CD4-positive, alpha-beta memory T cell (primary cell): ENCODE measurements around the gene CELF6. TPM values are rescaled to one million over a fixed set of nuclear protein-coding genes. Genes with fewer than 3 reads are reported as not detected.

Source experiments
- CTCF ChIA-PET: fragments of 350-600 bp; sonication (Branson Sonifier 250); formaldehyde crosslinking; loops from one replicate; lab custom pipeline; 2021; ENCODE audit warnings: inconsistent platforms; ENCODE audit not compliant: partially characterized antibody; lab: Charles Lee
- POLR2A ChIA-PET: fragments of 350-600 bp; sonication (Branson Sonifier 250); formaldehyde crosslinking; loops from one replicate; lab custom pipeline; 2021; ENCODE audit not compliant: partially characterized antibody; lab: Charles Lee
- DNase-seq, 5 donors: peaks; one replicate each; pipeline versions ENCODE4 v3.0.0 to v3.0.0-alpha.2; 2020 to 2022; ENCODE audit warnings: mixed read lengths in 1 of 5
- H3K27ac ChIP-seq: one replicate; pipeline ENCODE4 v1.7.0; 2013; ENCODE audit warnings: low read depth, low read length
- H3K27me3 ChIP-seq: 2 replicates; pipeline ENCODE4 v1.7.0; 2013; ENCODE audit warnings: mild to moderate bottlenecking, low read length, moderate library complexity; ENCODE audit not compliant: insufficient read depth
- H3K36me3 ChIP-seq: 2 replicates; pipeline ENCODE4 v1.7.0; 2013; ENCODE audit warnings: mild to moderate bottlenecking, low read length, moderate library complexity; ENCODE audit not compliant: insufficient read depth
- H3K4me1 ChIP-seq: 2 replicates; pipeline ENCODE4 v1.7.0; 2013; ENCODE audit warnings: mild to moderate bottlenecking, low read length, moderate library complexity; ENCODE audit not compliant: insufficient read depth
- H3K4me3 ChIP-seq, 2 donors: one replicate each; pipeline ENCODE4 v1.7.0; 2013; ENCODE audit warnings: low read length in 2 of 2, mild to moderate bottlenecking in 1 of 2
- H3K9me3 ChIP-seq, 2 donors: one replicate each; pipeline ENCODE4 v1.7.0; 2013; ENCODE audit warnings: low read length in 2 of 2, control low read depth in 1 of 2; ENCODE audit not compliant: control insufficient read depth in 1 of 2
- H3K27ac Mint-ChIP-seq, 7 donors: one replicate each; pipeline ENCODE4 v1.8.0; 2020 to 2021; ENCODE audit warnings: mixed read lengths in 7 of 7, mild to moderate bottlenecking in 6 of 7, inconsistent platforms in 3 of 7, moderate library complexity in 3 of 7
- H3K27me3 Mint-ChIP-seq, 2 donors: one replicate each; pipeline ENCODE4 v1.8.0; 2020 to 2021; ENCODE audit warnings: mixed read lengths in 2 of 2
- H3K36me3 Mint-ChIP-seq, 2 donors: one replicate each; pipeline ENCODE4 v1.8.0; 2020 to 2021; ENCODE audit warnings: mixed read lengths in 2 of 2, inconsistent platforms in 1 of 2, mild to moderate bottlenecking in 1 of 2
- H3K4me1 Mint-ChIP-seq, 4 donors: one replicate each; pipeline ENCODE4 v1.8.0; 2020 to 2021; ENCODE audit warnings: mixed read lengths in 4 of 4, mild to moderate bottlenecking in 1 of 4
- H3K4me3 Mint-ChIP-seq, 8 donors: one replicate each; pipeline ENCODE4 v1.8.0; 2020 to 2021; ENCODE audit warnings: mixed read lengths in 8 of 8, mild to moderate bottlenecking in 7 of 8, moderate library complexity in 6 of 8, inconsistent platforms in 3 of 8
- H3K9me3 Mint-ChIP-seq, 8 donors: one replicate each; pipeline ENCODE4 v1.8.0; 2020 to 2021; ENCODE audit warnings: mixed read lengths in 8 of 8, mild to moderate bottlenecking in 5 of 8, inconsistent platforms in 3 of 8, moderate library complexity in 1 of 8
- intact Hi-C: fragments of 100-400 bp; cut with micrococcal nuclease; formaldehyde crosslinking; loops from one replicate; pipeline ENCODE4 v1.15.1; 2023
- polyA plus RNA-seq, 2 donors: library from polyadenylated mRNA; unstranded; fragments of 300-500 nt; fragmentation: Illumina TruSeq; gene quantifications; one replicate each; pipeline ENCODE4 v1.2.3, GENCODE V29; 2021
- total RNA-seq, 2 experiments: library from RNA; stranded (reverse); gene quantifications; one replicate each; pipeline ENCODE4 v1.2.3, GENCODE V29; 2021

Gene CELF6
- total RNA-seq (1 to 10 TPM; 2.6 to 4.9 TPM), polyA plus RNA-seq (not detected)

DNA sequence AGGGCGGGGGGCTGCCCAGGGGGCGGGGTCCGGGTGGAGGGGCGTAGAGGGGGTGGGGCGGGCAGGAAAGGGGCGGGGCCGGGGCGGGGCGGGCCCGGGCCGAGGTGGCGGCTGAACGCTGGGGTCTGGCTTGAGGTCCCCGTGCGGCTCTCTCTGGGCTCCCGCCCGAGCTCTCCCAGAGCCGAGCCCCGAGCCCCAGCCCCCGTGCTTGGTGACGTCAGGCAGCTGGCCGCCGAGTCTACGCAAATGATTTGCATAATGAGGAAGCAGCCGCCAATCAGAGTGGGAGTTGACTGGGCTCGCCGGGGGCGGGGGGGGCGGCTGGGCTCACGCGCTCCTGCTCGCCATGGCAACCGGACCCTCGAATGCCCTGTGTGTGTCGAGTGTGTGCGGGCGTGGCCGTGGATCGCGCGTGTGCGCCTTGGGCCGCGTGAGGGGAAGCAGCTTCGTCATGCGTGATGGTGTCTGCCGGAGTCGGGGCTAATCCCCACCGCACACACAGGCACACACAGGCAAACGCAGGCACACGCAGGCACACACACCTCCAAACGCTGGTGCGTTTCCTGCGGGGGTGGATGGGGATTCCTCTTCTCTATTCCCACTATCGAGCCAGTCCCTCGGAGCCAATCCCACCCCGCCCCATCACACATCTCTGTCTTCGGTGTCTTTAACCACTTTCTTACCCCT, at the start of gene CELF6:
Gene CELF6 (minus strand): TSS at position 173 of the 687 bp plus-strand sequence. CDS start 283 bp downstream, outside the sequence.
- H3K36me3 ChIP-seq: no peaks in the 10 kb centered on the region
- Mint-ChIP-seq H3K4me1 (peaks cover 21 to 32% (median 25%) of the 10 kb centered on the region in 4 donors), H3K27me3 (no peaks in the 10 kb centered on the region), H3K36me3 (peaks cover 10 to 12% of the 10 kb centered on the region in 2 donors), H3K27ac (peak within 1 kb of the TSS; percentile 90 to 97 (median 92)), H3K9me3 (peaks cover 0 to 11% (median 7%) of the 10 kb centered on the region in 8 donors), H3K4me3 (peak within 1 kb of the TSS; percentile 70 to 92 (median 87))
- no peaks in the 10 kb centered on the region for H3K27me3 ChIP-seq
- DNase-seq: peak; percentile 77 to 95 (median 80)
- H3K4me3 ChIP-seq: peak within 1 kb of the TSS; percentile 29 to 59
- H3K27ac ChIP-seq: peak within 1 kb of the TSS; percentile 44
- H3K9me3 ChIP-seq: no peaks in the 10 kb centered on the region
- intact Hi-C loops: loop anchor here (1.0 to 10.0 kb wide), 3 partner anchors 48 to 365 kb away; partner anchors contain the start of genes ARIH1, BBS4, HIGD2B and PARP6
- peaks cover 15% of the 10 kb centered on the region for H3K4me1 ChIP-seq
- CTCF ChIA-PET: no interaction called here
- POLR2A ChIA-PET: interaction anchor here (0.9 kb wide), 1 partner anchor 56 kb away, joined by 4 read pairs; the partner anchor contains the start of gene HEXA

DNA sequence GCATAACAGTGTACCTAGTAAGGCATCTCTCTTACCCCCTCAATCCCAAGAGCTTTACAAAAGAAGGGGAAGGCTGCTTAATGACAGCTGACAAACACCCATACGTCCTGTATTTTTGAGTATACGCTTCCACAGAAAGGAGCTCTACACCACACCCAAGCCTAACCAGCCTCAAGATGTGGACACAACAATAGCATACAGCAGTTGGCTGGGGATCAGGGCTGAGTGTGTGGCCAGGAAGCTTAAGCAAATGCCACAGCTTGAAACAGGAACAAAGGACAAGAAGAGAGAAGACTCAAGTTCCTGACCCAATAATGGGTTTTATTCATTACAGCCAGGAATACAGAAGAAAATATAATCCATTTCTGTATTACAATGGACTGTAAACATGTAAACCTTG, 48.9 kb upstream of the CELF6 start:
- ChIA-PET CTCF (no interaction called here), POLR2A (no interaction called here)
- DNase-seq: no peak
- Histone ChIP-seq H3K9me3 (no peaks in the 10 kb centered on the region), H3K36me3 (peaks cover 7% of the 10 kb centered on the region), H3K27ac (no peak overlapping the region), H3K4me3 (no peak overlapping the region), H3K4me1 (peaks cover 29% of the 10 kb centered on the region), H3K27me3 (no peaks in the 10 kb centered on the region)
- Mint-ChIP-seq H3K4me1 (peaks cover 38 to 72% (median 49%) of the 10 kb centered on the region in 4 donors), H3K27me3 (no peaks in the 10 kb centered on the region), H3K4me3 (no peak overlapping the region), H3K9me3 (peaks cover 0 to 2% (median 0%) of the 10 kb centered on the region in 8 donors), H3K27ac (no peak overlapping the region), H3K36me3 (peaks cover 43 to 44% of the 10 kb centered on the region in 2 donors)
- intact Hi-C loops: no loop called here

DNA sequence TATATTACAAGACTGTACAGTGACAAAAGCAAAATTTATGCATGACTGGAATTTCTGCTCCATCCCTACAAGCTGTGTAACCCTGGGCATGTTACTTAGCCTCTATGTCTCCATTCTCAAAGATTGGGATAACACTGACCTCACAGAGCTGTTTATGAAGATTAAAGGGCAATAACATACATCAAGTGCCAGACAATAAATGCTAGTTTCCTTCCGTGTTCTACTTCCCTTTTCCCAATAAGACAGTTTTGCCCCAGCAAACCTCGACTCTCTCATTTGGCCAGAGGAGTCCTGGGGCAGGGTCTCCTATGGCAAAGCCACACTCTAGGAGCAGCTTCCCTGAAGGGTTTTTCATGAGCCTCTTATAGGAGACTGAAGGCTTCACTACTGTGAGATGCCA, 48.4 kb upstream of the CELF6 start:
- Histone ChIP-seq H3K27me3 (no peaks in the 10 kb centered on the region), H3K9me3 (no peaks in the 10 kb centered on the region), H3K4me3 (no peak overlapping the region), H3K36me3 (peaks cover 7% of the 10 kb centered on the region), H3K4me1 (peaks cover 24% of the 10 kb centered on the region), H3K27ac (no peak overlapping the region)
- H3K27ac Mint-ChIP-seq: no peak overlapping the region
- POLR2A ChIA-PET: interaction anchor here (1.3 to 5.6 kb wide), 2 partner anchors 7 to 105 kb away, joined by 4 to 28 read pairs; partner anchors contain the start of gene HEXA
- CTCF ChIA-PET: interaction anchor here (1.5 kb wide), 1 partner anchor 83 kb away, joined by 3 read pairs; no protein-coding TSS in a partner anchor
- DNase-seq: no peak
- peaks cover 0 to 2% (median 0%) of the 10 kb centered on the region in 8 donors for H3K9me3 Mint-ChIP-seq
- intact Hi-C loops: no loop called here
- H3K4me3 Mint-ChIP-seq: no peak overlapping the region
- H3K36me3 Mint-ChIP-seq: peaks cover 43% of the 10 kb centered on the region in 2 donors
- no peaks in the 10 kb centered on the region for H3K27me3 Mint-ChIP-seq
- peaks cover 35 to 66% (median 45%) of the 10 kb centered on the region in 4 donors for H3K4me1 Mint-ChIP-seq

DNA sequence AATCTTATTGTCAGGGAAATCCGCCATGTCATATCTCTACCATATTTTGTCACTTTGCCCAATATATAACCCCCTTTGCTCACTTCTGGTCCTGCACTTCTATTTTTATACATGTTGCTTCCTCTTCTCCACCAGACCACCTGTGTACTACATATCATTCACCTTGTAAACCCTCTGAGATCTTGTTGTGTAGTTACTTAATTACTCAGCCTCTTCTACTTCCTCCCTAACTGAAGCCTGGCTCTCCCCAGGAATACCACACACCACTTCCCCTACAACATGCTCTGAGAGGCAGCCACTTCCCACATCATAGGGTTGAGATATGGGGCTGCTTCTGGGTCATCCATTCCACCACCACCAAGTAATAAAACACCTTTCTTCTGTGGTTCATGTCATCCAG, 45.9 kb upstream of the CELF6 start:
- Histone ChIP-seq H3K27ac (no peak overlapping the region), H3K27me3 (no peaks in the 10 kb centered on the region), H3K36me3 (peaks cover 7% of the 10 kb centered on the region), H3K9me3 (no peaks in the 10 kb centered on the region), H3K4me1 (peaks cover 27% of the 10 kb centered on the region), H3K4me3 (no peak overlapping the region)
- H3K4me3 Mint-ChIP-seq: peak overlapping the region in 6 of 8 donors; percentile 0 to 54 (median 12)
- H3K27me3 Mint-ChIP-seq: no peaks in the 10 kb centered on the region
- H3K36me3 Mint-ChIP-seq: peaks cover 34 to 39% of the 10 kb centered on the region in 2 donors
- ChIA-PET POLR2A (interaction anchor here (5.6 kb wide), 1 partner anchor 9 kb away, joined by 28 read pairs; the partner anchor contains the start of gene HEXA), CTCF (no interaction called here)
- peak overlapping the region in 4 of 7 donors; percentile 1 to 29 (median 12) for H3K27ac Mint-ChIP-seq
- H3K4me1 Mint-ChIP-seq: peaks cover 29 to 45% (median 33%) of the 10 kb centered on the region in 4 donors
- intact Hi-C loops: no loop called here
- DNase-seq: peak; percentile 32 to 68 (median 54)
- peaks cover 0 to 2% (median 0%) of the 10 kb centered on the region in 8 donors for H3K9me3 Mint-ChIP-seq

DNA sequence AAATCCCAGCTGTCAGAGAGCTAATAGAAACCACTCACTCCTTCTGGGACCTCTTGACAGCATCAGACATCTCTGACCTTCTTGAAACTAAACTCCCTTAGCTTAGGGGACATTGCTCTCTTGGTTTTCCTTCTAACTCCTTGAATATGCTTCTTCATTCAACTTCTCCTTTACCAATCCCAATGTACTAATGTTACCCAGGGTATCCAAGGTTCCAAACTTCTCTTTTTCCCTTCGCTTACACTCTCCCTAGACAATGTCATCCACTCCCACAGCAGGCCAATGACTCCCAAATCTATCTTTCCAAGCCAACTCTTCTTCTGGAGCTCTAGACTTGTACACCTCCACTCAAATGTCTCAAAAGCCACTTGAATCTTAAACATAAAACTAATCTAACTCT, 41.2 kb upstream of the CELF6 start:
- intact Hi-C loops: no loop called here
- POLR2A ChIA-PET: interaction anchor here (0.9 kb wide), 1 partner anchor 15 kb away, joined by 3 read pairs; the partner anchor contains the start of gene HEXA
- H3K4me3 Mint-ChIP-seq: no peak overlapping the region

DNA sequence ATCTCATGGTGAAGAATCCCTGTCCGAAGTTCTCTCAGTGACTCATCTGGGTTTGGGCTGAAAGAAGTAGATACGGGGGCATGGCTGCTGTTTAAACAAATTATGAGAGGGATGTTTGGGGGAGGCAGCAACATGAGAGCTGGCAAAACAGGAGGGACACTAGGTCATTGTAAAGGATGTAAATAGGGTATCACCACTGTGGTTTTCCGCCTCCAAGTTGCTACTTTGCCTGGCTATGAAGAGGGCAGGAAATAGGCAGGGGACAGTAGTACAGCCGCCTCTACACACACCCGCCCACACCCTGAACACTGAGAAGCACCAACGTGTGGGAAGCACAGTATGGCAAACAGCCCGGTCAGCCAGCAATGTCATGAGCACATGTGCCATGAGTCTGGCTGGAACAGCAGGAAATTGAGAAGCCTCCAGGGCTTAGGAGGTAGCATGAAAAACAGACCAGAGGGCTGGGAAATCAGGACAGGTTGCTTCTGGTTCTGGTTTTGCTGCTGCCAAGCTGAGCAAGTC, 38.8 kb upstream of the CELF6 start:
- POLR2A ChIA-PET: interaction anchor here (1.6 kb wide), 1 partner anchor 17 kb away, joined by 4 read pairs; the partner anchor contains the start of gene HEXA
- H3K27me3 Mint-ChIP-seq: no peaks in the 10 kb centered on the region
- CTCF ChIA-PET: no interaction called here
- DNase-seq: no peak
- H3K4me3 ChIP-seq: no peak overlapping the region
- no peaks in the 10 kb centered on the region for H3K9me3 ChIP-seq
- H3K36me3 ChIP-seq: peaks cover 29% of the 10 kb centered on the region
- peaks cover 10 to 22% (median 14%) of the 10 kb centered on the region in 4 donors for H3K4me1 Mint-ChIP-seq
- H3K36me3 Mint-ChIP-seq: peaks cover 29 to 45% of the 10 kb centered on the region in 2 donors
- no peaks in the 10 kb centered on the region for H3K9me3 Mint-ChIP-seq
- peaks cover 32% of the 10 kb centered on the region for H3K4me1 ChIP-seq
- peak overlapping the region in 5 of 7 donors; percentile 36 to 71 (median 65) for H3K27ac Mint-ChIP-seq
- H3K27ac ChIP-seq: no peak overlapping the region
- intact Hi-C loops: no loop called here
- H3K27me3 ChIP-seq: no peaks in the 10 kb centered on the region
- peak overlapping the region in 5 of 8 donors; percentile 23 to 60 (median 52) for H3K4me3 Mint-ChIP-seq

More for the DNA sequence above, 41.2 kb upstream of the CELF6 start:
- no peak overlapping the region for H3K27ac ChIP-seq
- no peaks in the 10 kb centered on the region for H3K27me3 ChIP-seq
- Mint-ChIP-seq H3K36me3 (peaks cover 18 to 26% of the 10 kb centered on the region in 2 donors), H3K4me1 (peaks cover 19 to 30% (median 24%) of the 10 kb centered on the region in 4 donors), H3K9me3 (peaks cover 0 to 2% (median 0%) of the 10 kb centered on the region in 8 donors), H3K27me3 (no peaks in the 10 kb centered on the region), H3K27ac (no peak overlapping the region)
- H3K9me3 ChIP-seq: no peaks in the 10 kb centered on the region
- no peak for DNase-seq
- H3K4me3 ChIP-seq: no peak overlapping the region
- CTCF ChIA-PET: no interaction called here
- H3K36me3 ChIP-seq: peaks cover 6% of the 10 kb centered on the region
- H3K4me1 ChIP-seq: peaks cover 41% of the 10 kb centered on the region

DNA sequence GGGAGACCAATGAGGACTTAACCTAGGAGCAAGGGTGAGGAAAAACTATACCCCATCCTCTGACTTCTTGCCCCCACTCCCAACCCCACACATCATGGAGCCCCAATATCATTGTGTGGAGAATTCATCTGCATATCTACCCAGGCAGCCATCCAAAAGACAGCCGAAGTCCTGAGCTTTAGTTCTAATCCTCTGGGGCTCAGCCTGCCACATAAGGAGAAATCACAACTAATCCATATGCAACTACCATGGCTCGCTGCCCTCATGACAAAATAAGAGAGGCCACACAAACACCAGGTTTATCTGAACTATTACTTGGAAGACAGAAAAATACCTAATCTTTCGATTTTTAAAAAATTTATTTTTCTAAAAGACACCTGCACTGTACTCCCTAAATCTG, 38.2 kb upstream of the CELF6 start:
- peaks cover 8 to 22% (median 14%) of the 10 kb centered on the region in 4 donors for H3K4me1 Mint-ChIP-seq
- Histone ChIP-seq H3K27ac (no peak overlapping the region), H3K27me3 (no peaks in the 10 kb centered on the region), H3K4me3 (no peak overlapping the region), H3K4me1 (peaks cover 32% of the 10 kb centered on the region), H3K9me3 (no peaks in the 10 kb centered on the region), H3K36me3 (peaks cover 35% of the 10 kb centered on the region)
- H3K27ac Mint-ChIP-seq: peak overlapping the region in 2 of 7 donors; percentile 53 to 68
- no peaks in the 10 kb centered on the region for H3K9me3 Mint-ChIP-seq
- peaks cover 35 to 49% of the 10 kb centered on the region in 2 donors for H3K36me3 Mint-ChIP-seq
- no peak for DNase-seq
- ChIA-PET CTCF (no interaction called here), POLR2A (interaction anchor here (1.6 kb wide), 1 partner anchor 17 kb away, joined by 4 read pairs; the partner anchor contains the start of gene HEXA)
- intact Hi-C loops: no loop called here
- H3K27me3 Mint-ChIP-seq: no peaks in the 10 kb centered on the region
- no peak overlapping the region for H3K4me3 Mint-ChIP-seq
